ENCODE data around the gene NALF2.

The NALF2 gene

GRCh38 chrX:69539437-69539836 is 35.3 kb downstream of the NALF2 start:
- no peak for DNase-seq (ENCODE audit: extremely low spot score)
- no peak for TF ChIP-seq CTCF (IDR thresholded peaks at IDR 0.05; ENCODE audit: control extremely low read depth, extremely low read depth, low read depth, missing control alignments)
- POLR2A ChIA-PET = no interaction called here
- CTCF ChIA-PET = interaction anchor here (1.6 to 2.4 kb wide), 2 partner anchors 13 to 490 kb away, joined by 6 to 10 read pairs; no protein-coding TSS in a partner anchor

GRCh38 chrX:69541956-69542355 is 37.8 kb downstream of the NALF2 start:
- CTCF ChIA-PET = no interaction called here
- no peak for DNase-seq (ENCODE audit: extremely low spot score)
- POLR2A ChIA-PET = no interaction called here
- no peak for TF ChIP-seq CTCF (IDR thresholded peaks at IDR 0.05; ENCODE audit: control extremely low read depth, extremely low read depth, low read depth, missing control alignments)

- DNase-seq (ENCODE audit: extremely low spot score) = no peak
- TF ChIP-seq CTCF (IDR thresholded peaks at IDR 0.05; ENCODE audit: control extremely low read depth, extremely low read depth, low read depth, missing control alignments) = no peak
- ChIA-PET CTCF (no interaction called here), POLR2A (no interaction called here)
These were observed 39.4 kb downstream of the NALF2 start for GRCh38 chrX:69543572-69543971.

GRCh38 chrX:69546417-69546816 is 42.3 kb downstream of the NALF2 start:
- POLR2A ChIA-PET = no interaction called here
- DNase-seq (ENCODE audit: extremely low spot score) = no peak
- CTCF ChIA-PET = interaction anchor here (0.8 kb wide), 1 partner anchor 9 kb away, joined by 3 read pairs; no protein-coding TSS in a partner anchor
- TF ChIP-seq CTCF (IDR thresholded peaks at IDR 0.05; ENCODE audit: control extremely low read depth, extremely low read depth, low read depth, missing control alignments) = no peak

GRCh38 chrX:69546978-69547377 is 42.9 kb downstream of the NALF2 start:
- ChIA-PET POLR2A (no interaction called here), CTCF (interaction anchor here (0.8 kb wide), 1 partner anchor 9 kb away, joined by 3 read pairs; no protein-coding TSS in a partner anchor)
- no peak for TF ChIP-seq CTCF (IDR thresholded peaks at IDR 0.05; ENCODE audit: control extremely low read depth, extremely low read depth, low read depth, missing control alignments)
- no peak for DNase-seq (ENCODE audit: extremely low spot score)

GRCh38 chrX:69551421-69552009 is 47.4 kb downstream of the NALF2 start:
- no peak for TF ChIP-seq CTCF (IDR thresholded peaks at IDR 0.05; ENCODE audit: control extremely low read depth, extremely low read depth, low read depth, missing control alignments)
- POLR2A ChIA-PET = no interaction called here
- DNase-seq (ENCODE audit: extremely low spot score) = no peak
- CTCF ChIA-PET = interaction anchor here (2.5 kb wide), 1 partner anchor 13 kb away, joined by 10 read pairs; no protein-coding TSS in a partner anchor

All from GM10248 (cell line).